GM21529 (cell line): ENCODE results near the gene PABPC1L.

Source experiments
- ATAC-seq: cut with Tn5 transposase; IDR thresholded peaks from one replicate; pipeline ENCODE4 v1.9.1; 2021; ENCODE audit not compliant: unreplicated experiment

Gene PABPC1L

GRCh38 chr20:44942264-44942973, 32.6 kb downstream of the PABPC1L start:
- no peak for ATAC-seq

- ATAC-seq, result no peak
These were observed 34.0 kb downstream of the PABPC1L start for GRCh38 chr20:44943828-44944227.

- no peak for ATAC-seq
These were observed 35.4 kb downstream of the PABPC1L start for GRCh38 chr20:44945261-44945660.

- no peak for ATAC-seq
These were observed 36.5 kb downstream of the PABPC1L start for GRCh38 chr20:44946271-44946852.

- no peak for ATAC-seq
These were observed 38.2 kb downstream of the PABPC1L start for GRCh38 chr20:44948107-44948506.

GRCh38 chr20:44948513-44948912, 38.7 kb downstream of the PABPC1L start:
- no peak for ATAC-seq

- no peak for ATAC-seq
These were observed 40.5 kb downstream of the PABPC1L start for GRCh38 chr20:44950368-44950767.

- ATAC-seq, result no peak
These were observed 42.9 kb downstream of the PABPC1L start for GRCh38 chr20:44952731-44953130.

- ATAC-seq, result no peak
These were observed 44.4 kb downstream of the PABPC1L start for GRCh38 chr20:44954211-44954610.

- no peak for ATAC-seq
These were observed 45.4 kb downstream of the PABPC1L start for GRCh38 chr20:44955270-44955669.

- ATAC-seq, result no peak
These were observed 46.5 kb downstream of the PABPC1L start for GRCh38 chr20:44956410-44956809.

- no peak for ATAC-seq
These were observed 48.4 kb downstream of the PABPC1L start for GRCh38 chr20:44958276-44958675.

GRCh38 chr20:44959082-44959637, 49.3 kb downstream of the PABPC1L start:
- no peak for ATAC-seq

- ATAC-seq, result peak; percentile 25
These were observed 49.8 kb downstream of the PABPC1L start for GRCh38 chr20:44959638-44960102.

GRCh38 chr20:44960103-44960852, 50.4 kb downstream of the PABPC1L start, which contains the start of gene TOMM34:
TOMM34 (minus strand) TSS chr20:44960397; CDS start chr20:44960333, 64 bp downstream.
- peak; percentile 85 for ATAC-seq

- no peak for ATAC-seq
These were observed 51.4 kb downstream of the PABPC1L start for GRCh38 chr20:44961011-44961869.

GRCh38 chr20:44961870-44962267, 52.0 kb downstream of the PABPC1L start:
- ATAC-seq, result no peak

- ATAC-seq, result no peak
These were observed 52.6 kb downstream of the PABPC1L start for GRCh38 chr20:44962483-44962882.

- no peak for ATAC-seq
These were observed 53.7 kb downstream of the PABPC1L start for GRCh38 chr20:44963325-44964215.

- no peak for ATAC-seq
These were observed 55.8 kb downstream of the PABPC1L start for GRCh38 chr20:44965651-44966029.
